Erythroblast (primary cell): Measurements from ENCODE around the gene ATRX.
"Not testable (repeated sequence)": the region's sequence is repeated elsewhere in the genome, so short reads cannot be mapped to it uniquely, and the experiment has no call there.

Source experiments
- GATA1 ChIP-seq: IDR thresholded peaks from 2 replicates; pipeline ENCODE4 v1.6.1; 2011; ENCODE audit warnings: low read depth, mild to moderate bottlenecking, control low read depth, low read length, moderate library complexity
- POLR2A ChIP-seq: IDR thresholded peaks from 2 replicates; pipeline ENCODE4 v1.6.1; 2011; ENCODE audit warnings: mild to moderate bottlenecking, low read length

DNA sequence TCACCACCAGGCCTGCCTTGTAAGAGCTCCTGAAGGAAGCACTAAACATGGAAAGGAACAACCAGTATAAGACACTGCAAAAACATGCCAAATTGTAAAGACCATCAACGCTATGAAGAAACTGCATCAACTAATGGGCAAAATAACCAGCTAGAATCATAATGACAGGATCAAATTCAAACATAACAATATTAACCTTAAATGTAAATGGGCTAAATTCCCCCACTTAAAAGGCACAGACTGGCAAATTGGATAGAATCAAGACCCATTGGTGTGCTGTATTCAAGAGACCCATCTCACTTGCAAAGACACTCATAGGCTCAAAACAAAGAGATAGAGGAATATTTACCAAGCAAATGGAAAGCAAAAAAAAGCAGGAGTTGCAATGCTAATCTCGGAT, 246.2 kb downstream of the ATRX start:
- not testable (repeated sequence) for TF ChIP-seq POLR2A, GATA1
